GM12873 (cell line): Measurements from ENCODE around the gene DLG2.

ENCODE experiments used
- CTCF ChIP-seq: IDR thresholded peaks from 2 replicates; pipeline ENCODE4 v1.5.1; 2012; ENCODE audit warnings: low read depth, mild to moderate bottlenecking, moderate library complexity, low read length, control low read depth; ENCODE audit not compliant: insufficient read depth; ENCODE audit errors: missing control alignments

DLG2 gene

GRCh38 chr11:85495918-85496317 lies 131.2 kb downstream of the DLG2 start:
- no peak for TF ChIP-seq CTCF

GRCh38 chr11:85494396-85494795 lies 132.7 kb downstream of the DLG2 start:
- no peak for TF ChIP-seq CTCF

- TF ChIP-seq CTCF = no peak
These were observed 141.2 kb downstream of the DLG2 start for GRCh38 chr11:85485902-85486301.

- TF ChIP-seq CTCF = no peak
These were observed 143.3 kb downstream of the DLG2 start for GRCh38 chr11:85483861-85484260.

GRCh38 chr11:85481862-85482261 lies 145.3 kb downstream of the DLG2 start:
- no peak for TF ChIP-seq CTCF

- no peak for TF ChIP-seq CTCF
These were observed 151.3 kb downstream of the DLG2 start for GRCh38 chr11:85475660-85476517.

- no peak for TF ChIP-seq CTCF
These were observed 154.2 kb downstream of the DLG2 start for GRCh38 chr11:85472953-85473352.
